HG02938 (cell line): ENCODE data around the gene SUSD4.

Source experiments
- ATAC-seq: cut with Tn5 transposase; IDR thresholded peaks from one replicate; pipeline ENCODE4 v1.9.1; 2021; ENCODE audit warnings: mild to moderate bottlenecking, moderate library complexity; ENCODE audit not compliant: unreplicated experiment

Gene SUSD4

GRCh38 chr1:223331301-223331700 lies 32.7 kb downstream of the SUSD4 start:
- ATAC-seq = no peak

DNA sequence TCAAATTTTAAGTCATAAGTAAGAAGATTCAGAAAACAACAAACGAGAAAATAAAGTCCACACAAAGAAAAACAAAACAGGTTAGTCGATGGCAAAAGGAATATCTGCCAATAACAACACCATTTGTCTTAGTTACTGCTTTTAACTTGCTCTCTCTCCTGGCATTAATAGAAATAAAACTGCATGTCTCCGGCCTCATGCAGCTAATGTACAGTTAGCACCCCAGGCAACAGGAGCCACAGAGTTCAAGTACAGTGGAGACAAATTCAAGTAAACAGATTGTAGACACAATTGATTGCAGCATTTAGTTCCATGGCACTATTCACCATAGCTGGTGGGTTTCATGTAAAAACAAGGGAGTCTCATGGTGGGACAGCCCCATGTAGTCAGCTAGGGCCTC lies 33.5 kb downstream of the SUSD4 start:
- no peak for ATAC-seq

DNA sequence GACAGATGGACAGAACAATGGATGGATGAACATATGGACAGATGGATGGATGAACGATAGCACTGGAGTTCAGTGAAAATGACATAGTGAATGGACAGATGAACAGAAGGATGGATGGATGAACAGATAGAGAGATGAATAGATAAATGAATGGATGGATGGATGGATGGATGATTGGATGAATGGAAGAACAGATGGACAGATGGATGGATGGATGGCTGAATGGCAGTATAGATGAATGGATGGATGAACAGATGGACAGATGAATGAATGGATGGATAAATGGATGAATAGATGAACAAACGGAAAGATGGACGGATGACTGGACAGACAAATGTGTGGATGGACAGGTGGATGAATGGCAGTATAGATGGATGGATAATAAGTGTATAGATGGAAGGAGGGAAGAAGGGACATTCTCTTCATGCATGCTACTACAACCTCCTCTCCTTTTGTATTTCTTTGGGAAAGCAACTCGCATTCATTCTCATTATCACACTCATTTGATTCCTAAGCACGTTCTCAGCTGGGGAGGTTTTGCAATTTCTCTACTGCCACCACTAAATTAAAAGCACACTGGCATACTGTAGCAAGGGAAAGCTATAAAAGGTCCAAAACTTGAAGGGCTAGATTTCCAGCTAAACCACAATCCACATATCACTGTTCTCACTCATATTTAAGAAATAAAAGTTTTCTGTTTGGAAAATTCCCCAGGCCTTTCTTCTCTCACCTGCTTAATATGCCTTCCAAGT lies 34.1 kb downstream of the SUSD4 start:
- no peak for ATAC-seq

GRCh38 chr1:223329252-223329651 lies 34.7 kb downstream of the SUSD4 start:
- ATAC-seq = no peak

GRCh38 chr1:223328566-223328965 lies 35.4 kb downstream of the SUSD4 start:
- no peak for ATAC-seq

DNA sequence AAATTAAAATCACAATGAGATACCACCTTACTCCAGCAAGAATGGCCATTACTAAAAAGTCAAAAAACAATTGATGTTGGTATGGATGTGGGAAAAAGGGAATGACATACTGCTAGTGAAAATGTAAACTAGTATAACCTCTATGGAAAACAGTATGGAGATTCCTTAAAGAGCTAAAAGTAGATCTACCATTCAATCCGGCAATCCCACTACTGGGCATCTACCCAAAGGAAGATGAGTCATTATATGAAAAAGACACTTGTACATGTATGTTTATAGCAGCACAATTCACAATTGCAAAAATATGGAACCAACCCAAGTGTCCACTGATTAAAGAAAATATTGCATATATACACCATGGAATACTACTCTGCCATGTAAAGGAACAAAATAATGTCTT lies 37.2 kb downstream of the SUSD4 start:
- no peak for ATAC-seq

GRCh38 chr1:223323491-223324484 lies 40.2 kb downstream of the SUSD4 start:
- ATAC-seq = no peak

GRCh38 chr1:223322868-223323267 lies 41.1 kb downstream of the SUSD4 start:
- ATAC-seq = no peak

- no peak for ATAC-seq
These were observed 43.0 kb downstream of the SUSD4 start for GRCh38 chr1:223320959-223321358.

GRCh38 chr1:223319905-223320580 lies 43.9 kb downstream of the SUSD4 start:
- ATAC-seq = no peak

DNA sequence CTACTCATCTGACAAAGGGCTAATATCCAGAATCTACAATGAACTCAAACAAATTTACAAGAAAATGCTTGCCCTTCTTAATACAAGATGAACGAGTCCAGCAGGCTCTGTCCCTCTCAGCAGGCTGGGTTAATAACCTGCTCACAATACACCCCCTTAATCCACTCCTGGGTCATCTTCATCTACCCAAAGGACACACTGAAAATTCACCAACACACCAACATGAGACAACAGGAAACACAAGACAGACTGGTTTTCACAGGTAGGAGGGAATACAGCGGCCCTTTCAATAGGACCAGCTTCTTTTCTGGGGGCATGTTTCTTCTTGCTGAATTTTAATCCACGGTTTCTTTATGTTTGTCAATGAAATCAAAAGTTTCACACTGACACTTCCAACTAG lies 44.6 kb downstream of the SUSD4 start:
- no peak for ATAC-seq

DNA sequence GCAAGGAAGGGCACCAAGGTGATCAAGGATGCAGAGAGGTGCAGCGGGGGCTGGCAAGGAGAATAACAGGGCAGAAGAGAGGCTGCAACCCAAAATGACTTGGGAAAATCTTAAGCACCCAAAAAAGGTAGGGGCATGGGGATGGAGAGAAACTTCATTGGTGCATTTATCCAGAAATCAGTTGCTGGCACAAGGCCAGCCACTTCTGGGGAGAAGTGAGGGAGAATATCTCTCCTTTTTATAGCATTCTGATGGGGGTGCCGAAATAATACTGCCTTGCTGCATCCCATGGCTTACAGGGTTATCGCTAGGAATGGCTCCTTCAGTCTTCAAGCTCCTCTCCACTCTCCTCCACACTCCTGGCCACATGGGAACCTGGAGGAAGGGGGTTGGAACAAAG lies 47.9 kb downstream of the SUSD4 start:
- no peak for ATAC-seq

- no peak for ATAC-seq
These were observed 48.3 kb downstream of the SUSD4 start for GRCh38 chr1:223315665-223316064.

DNA sequence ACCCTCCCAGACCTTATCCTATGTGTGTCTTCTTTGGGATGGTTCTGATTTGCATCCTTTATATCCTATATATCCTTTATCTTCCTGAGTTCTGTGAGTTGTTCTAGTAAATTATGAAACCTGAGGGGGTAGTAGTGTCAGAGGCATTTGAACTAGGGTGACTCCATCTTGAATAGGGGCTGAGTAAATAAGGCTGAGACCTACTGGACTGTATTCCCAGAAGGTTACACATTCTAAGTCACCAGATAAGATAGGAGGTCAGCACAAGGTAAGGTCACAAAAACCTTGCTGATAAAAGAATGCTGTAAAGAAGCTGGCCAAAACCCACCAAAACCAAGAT lies 50.6 kb downstream of the SUSD4 start:
- ATAC-seq = no peak

- no peak for ATAC-seq
These were observed 51.1 kb downstream of the SUSD4 start for GRCh38 chr1:223312705-223313414.

DNA sequence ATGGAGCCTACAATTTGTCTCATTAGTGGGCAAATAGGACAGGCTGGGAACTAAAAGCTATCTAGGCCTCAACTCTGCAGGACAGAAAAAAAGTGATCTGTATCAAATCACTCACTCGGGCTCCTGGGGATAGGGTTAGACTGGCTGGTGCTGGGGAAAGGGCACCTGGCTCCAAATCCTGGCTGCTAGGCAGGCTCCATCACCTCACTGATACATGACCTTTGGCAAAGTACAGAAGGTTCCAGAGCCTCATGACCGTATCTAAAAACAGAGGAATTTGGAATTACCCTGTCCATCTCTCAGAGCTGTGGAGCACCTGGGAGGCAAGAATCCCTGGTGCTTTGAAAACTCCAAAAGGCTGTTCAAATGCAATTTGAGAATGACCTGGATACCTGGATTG lies 51.7 kb downstream of the SUSD4 start:
- ATAC-seq = no peak

DNA sequence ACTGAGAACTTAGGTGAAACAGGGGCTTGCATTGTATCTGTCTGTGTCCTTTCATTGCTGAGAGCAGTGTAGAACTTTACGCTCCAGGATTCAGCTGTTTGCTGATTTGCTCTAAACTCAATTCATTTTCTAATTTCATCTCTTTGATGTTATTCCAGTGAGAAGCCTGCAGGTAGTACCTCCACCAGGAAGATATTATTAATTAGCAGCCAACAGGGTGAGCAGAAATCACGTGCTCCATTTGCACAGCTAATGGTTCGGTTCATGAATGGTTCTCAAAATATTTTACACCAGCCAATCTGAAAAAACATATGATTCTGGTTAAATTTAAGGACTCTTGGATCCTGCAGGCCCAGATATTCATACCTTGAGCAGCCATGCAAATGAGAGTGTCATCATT lies 52.1 kb downstream of the SUSD4 start:
- no peak for ATAC-seq

DNA sequence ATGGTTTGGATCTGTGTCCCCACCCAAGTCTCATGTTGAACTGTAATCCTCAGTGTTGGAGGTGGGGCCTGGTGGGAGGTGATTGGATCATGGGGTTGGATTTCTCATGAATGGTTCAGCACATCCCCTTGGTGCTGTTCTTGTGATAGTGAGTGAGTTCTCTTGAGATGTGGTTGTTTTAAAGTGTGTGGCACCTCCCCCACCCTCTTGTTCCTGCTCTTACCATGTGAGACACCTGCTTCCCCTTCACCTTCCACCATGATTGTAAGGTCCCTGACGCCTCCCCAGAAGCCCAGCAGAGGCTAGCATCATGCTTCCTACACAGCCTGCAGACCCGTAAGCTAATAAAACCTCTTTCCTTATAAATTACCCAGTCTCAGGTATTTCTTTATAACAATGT lies 55.8 kb downstream of the SUSD4 start:
- no peak for ATAC-seq

GRCh38 chr1:223307544-223307943 lies 56.4 kb downstream of the SUSD4 start:
- ATAC-seq = no peak

- ATAC-seq = no peak
These were observed 59.0 kb downstream of the SUSD4 start for GRCh38 chr1:223304931-223305330.

DNA sequence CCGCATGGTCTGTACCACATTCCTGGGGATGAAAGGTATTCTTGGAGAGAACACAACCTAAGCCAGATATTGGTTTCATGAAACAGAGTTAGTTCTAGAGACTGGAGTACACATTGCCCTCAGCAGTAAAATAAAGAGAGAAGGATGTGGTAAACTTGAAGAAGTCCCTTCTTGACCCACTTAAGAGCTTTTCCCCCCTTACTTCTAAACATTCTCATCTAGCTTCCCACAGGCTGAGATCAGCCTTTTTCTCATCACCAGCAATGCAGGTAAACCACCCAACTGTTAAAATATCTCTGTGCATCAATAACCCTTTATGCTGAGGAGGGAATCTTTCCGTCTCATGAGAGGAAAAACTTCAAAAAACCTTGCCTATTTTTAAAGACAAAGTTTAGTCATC lies 62.6 kb downstream of the SUSD4 start:
- no peak for ATAC-seq
